ENCODE results near the gene OBSCN.

- TF ChIP-seq CTCF (conservative IDR thresholded peaks at IDR 0.05; ENCODE audit: low read length) (no peak), EZH2phosphoT487 (IDR thresholded peaks at IDR 0.05; ENCODE audit: borderline replicate concordance, low read depth, low read length) (no peak)
These were observed 86.9 kb downstream of the OBSCN start for GRCh38 chr1:228294717-228295116.

Data from OCI-LY7 (cell line).